AG04450 (cell line): ENCODE results near the gene EPN3. TPM values are rescaled to one million over a fixed set of nuclear protein-coding genes. Genes with fewer than 3 reads are reported as not detected.

Experiments
- CTCF ChIA-PET: fragments of 300-600, 350-600 bp; formaldehyde crosslinking; extraction: SDS; loops from one replicate; lab custom pipeline; 2022; ENCODE audit warnings: antibody characterized with exemption, inconsistent platforms; lab: Charles Lee
- POLR2A ChIA-PET: fragments of 350-600 bp; formaldehyde crosslinking; extraction: SDS; loops from one replicate; lab custom pipeline; 2021; ENCODE audit warnings: antibody characterized with exemption, inconsistent platforms; lab: Yijun Ruan, JAX
- DNase-seq: peaks from one replicate; pipeline ENCODE4 v3.0.0-alpha.2; 2011; ENCODE audit warnings: low read depth, low spot score
- H3K27ac ChIP-seq: one replicate; pipeline ENCODE4 v1.5.1; 2012; ENCODE audit warnings: low read depth, low read length, control low read depth
- H3K27me3 ChIP-seq: one replicate; pipeline ENCODE4 v1.6.0; 2012; ENCODE audit warnings: low read length; ENCODE audit not compliant: control insufficient read depth, insufficient read depth
- H3K4me3 ChIP-seq: 2 replicates; pipeline ENCODE4 v1.5.1; 2011; ENCODE audit warnings: mild to moderate bottlenecking, low read depth, low read length, control low read depth
- H3K9me3 ChIP-seq: 2 replicates; pipeline ENCODE4 v1.5.1; 2012; ENCODE audit warnings: low read length; ENCODE audit not compliant: control insufficient read depth, insufficient read depth
- CTCF ChIP-seq: IDR thresholded peaks from 2 replicates; pipeline ENCODE4 v1.5.1; 2011; ENCODE audit warnings: low read depth, low read length, control low read depth, inconsistent platforms
- polyA plus RNA-seq: library from polyadenylated mRNA; depleted of rRNA; stranded (reverse); fragments of >200 nt; gene quantifications from 2 replicates; pipeline ENCODE4 v1.2.3, GENCODE V29; 2011

Gene EPN3
- polyA plus RNA-seq, 1 experiment, result not detected

GRCh38 chr17:50548831-50549230, 16.3 kb downstream of the EPN3 start:
- CTCF ChIA-PET, result interaction anchor here (0.6 to 7.5 kb wide), 7 partner anchors 7 to 157 kb away, joined by 3 to 192 read pairs (median 28); partner anchors contain the start of gene CACNA1G
- Histone ChIP-seq H3K9me3 (no peaks in the 10 kb centered on the region), H3K27me3 (no peaks in the 10 kb centered on the region), H3K4me3 (no peak overlapping the region), H3K27ac (no peak overlapping the region)
- TF ChIP-seq CTCF, result no peak
- POLR2A ChIA-PET, result no interaction called here
- DNase-seq, result no peak

- CTCF ChIA-PET, result interaction anchor here (0.6 to 7.5 kb wide), 11 partner anchors 8 to 156 kb away, joined by 3 to 192 read pairs (median 16); partner anchors contain the start of gene CACNA1G
- no peak for TF ChIP-seq CTCF
- POLR2A ChIA-PET, result no interaction called here
- H3K27ac ChIP-seq, result no peak overlapping the region
- no peaks in the 10 kb centered on the region for H3K9me3 ChIP-seq
- DNase-seq, result no peak
- H3K4me3 ChIP-seq, result no peak overlapping the region
- H3K27me3 ChIP-seq, result no peaks in the 10 kb centered on the region
These were observed 16.9 kb downstream of the EPN3 start for GRCh38 chr17:50549256-50549941.

- Histone ChIP-seq H3K4me3 (no peak overlapping the region), H3K27me3 (no peaks in the 10 kb centered on the region), H3K9me3 (no peaks in the 10 kb centered on the region), H3K27ac (no peak overlapping the region)
- TF ChIP-seq CTCF, result no peak
- ChIA-PET CTCF (interaction anchor here (0.6 to 7.5 kb wide), 29 partner anchors 8 to 302 kb away, joined by 3 to 192 read pairs (median 7); partner anchors contain the start of gene CACNA1G), POLR2A (interaction anchor here (1.1 kb wide), 2 partner anchors 8 to 146 kb away, joined by 4 read pairs; no protein-coding TSS in a partner anchor)
- DNase-seq, result no peak
These were observed 17.4 kb downstream of the EPN3 start for GRCh38 chr17:50549969-50550368.

GRCh38 chr17:50550661-50551432, 18.3 kb downstream of the EPN3 start:
- no peak overlapping the region for H3K4me3 ChIP-seq
- peak; percentile 73 for DNase-seq
- POLR2A ChIA-PET, result interaction anchor here (0.5 to 1.1 kb wide), 10 partner anchors 9 to 316 kb away, joined by 3 to 6 read pairs (median 4); partner anchors contain the start of genes ANKRD40, CACNA1G, LUC7L3 and TOB1
- H3K27me3 ChIP-seq, result no peaks in the 10 kb centered on the region
- CTCF ChIA-PET, result interaction anchor here (0.6 to 7.5 kb wide), 41 partner anchors 9 to 302 kb away, joined by 3 to 192 read pairs (median 5); partner anchors contain the start of genes CACNA1G and WFIKKN2
- no peaks in the 10 kb centered on the region for H3K9me3 ChIP-seq
- no peak overlapping the region for H3K27ac ChIP-seq
- TF ChIP-seq CTCF, result peak; percentile 91
